ENCODE data around the gene SEC14L3. TPM values are rescaled to one million over a fixed set of nuclear protein-coding genes. Genes with fewer than 3 reads are reported as not detected.

Gene SEC14L3
- total RNA-seq, 1 donor from 2014 or later: not detected

GRCh38 chr22:30436196-30436595 is 35.6 kb downstream of the SEC14L3 start:
- Mint-ChIP-seq H3K27ac (no peak overlapping the region), H3K27me3 (ENCODE audit: low read depth) (peaks cover 4% of the 10 kb centered on the region), H3K4me1 (no peaks in the 10 kb centered on the region), H3K36me3 (no peaks in the 10 kb centered on the region), H3K4me3 (no peak overlapping the region), H3K9me3 (no peaks in the 10 kb centered on the region)
- no peak for DNase-seq (ENCODE audit: low spot score in 2 of 2, unreplicated experiment in 2 of 2)
- no peak for TF ChIP-seq CTCF (IDR thresholded peaks at IDR 0.05; ENCODE audit: unreplicated experiment)

GRCh38 chr22:30435674-30436126 is 36.1 kb downstream of the SEC14L3 start:
- TF ChIP-seq CTCF (IDR thresholded peaks at IDR 0.05; ENCODE audit: unreplicated experiment): no peak
- Mint-ChIP-seq H3K9me3 (no peaks in the 10 kb centered on the region), H3K4me1 (no peaks in the 10 kb centered on the region), H3K27ac (no peak overlapping the region), H3K27me3 (ENCODE audit: low read depth) (no peaks in the 10 kb centered on the region), H3K36me3 (no peaks in the 10 kb centered on the region), H3K4me3 (no peak overlapping the region)
- no peak for DNase-seq (ENCODE audit: low spot score in 2 of 2, unreplicated experiment in 2 of 2)

DNA sequence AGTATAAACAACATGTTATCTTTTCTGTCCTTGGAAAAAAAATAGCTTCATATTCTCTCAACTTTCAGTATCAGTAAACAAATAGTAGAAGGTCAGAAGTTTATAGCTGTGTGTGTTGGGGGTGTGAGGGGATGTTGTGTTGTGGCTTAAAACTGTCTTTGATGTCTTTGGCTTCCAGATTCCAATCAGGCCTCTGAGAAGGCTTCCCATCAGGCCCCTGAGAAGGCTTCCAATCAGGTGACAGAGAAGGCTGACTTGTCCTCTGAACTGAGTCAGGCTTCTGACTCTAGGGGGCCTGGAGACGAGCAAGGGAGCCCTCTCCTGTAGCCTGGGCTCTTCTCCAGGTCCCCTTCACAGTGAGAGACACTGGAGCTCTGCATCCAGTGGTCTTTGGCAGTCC is 37.0 kb downstream of the SEC14L3 start:
- no peak for TF ChIP-seq CTCF (IDR thresholded peaks at IDR 0.05; ENCODE audit: unreplicated experiment)
- no peaks in the 10 kb centered on the region for H3K4me1 Mint-ChIP-seq
- no peak for DNase-seq (ENCODE audit: low spot score in 2 of 2, unreplicated experiment in 2 of 2)
- no peak overlapping the region for H3K4me3 Mint-ChIP-seq
- H3K27me3 Mint-ChIP-seq (ENCODE audit: low read depth): no peaks in the 10 kb centered on the region
- no peak overlapping the region for H3K27ac Mint-ChIP-seq
- no peaks in the 10 kb centered on the region for H3K9me3 Mint-ChIP-seq
- H3K36me3 Mint-ChIP-seq: no peaks in the 10 kb centered on the region

- H3K4me1 Mint-ChIP-seq: no peaks in the 10 kb centered on the region
- no peaks in the 10 kb centered on the region for H3K9me3 Mint-ChIP-seq
- H3K4me3 Mint-ChIP-seq: no peak overlapping the region
- no peak for DNase-seq (ENCODE audit: low spot score in 2 of 2, unreplicated experiment in 2 of 2)
- H3K27me3 Mint-ChIP-seq (ENCODE audit: low read depth): no peaks in the 10 kb centered on the region
- H3K36me3 Mint-ChIP-seq: no peaks in the 10 kb centered on the region
- no peak overlapping the region for H3K27ac Mint-ChIP-seq
- TF ChIP-seq CTCF (IDR thresholded peaks at IDR 0.05; ENCODE audit: unreplicated experiment): no peak
Measured at GRCh38 chr22:30433773-30434172, 38.0 kb downstream of the SEC14L3 start.

- H3K9me3 Mint-ChIP-seq: no peaks in the 10 kb centered on the region
- no peaks in the 10 kb centered on the region for H3K36me3 Mint-ChIP-seq
- H3K4me3 Mint-ChIP-seq: no peak overlapping the region
- no peak overlapping the region for H3K27ac Mint-ChIP-seq
- no peaks in the 10 kb centered on the region for H3K27me3 Mint-ChIP-seq (ENCODE audit: low read depth)
- no peak for TF ChIP-seq CTCF (IDR thresholded peaks at IDR 0.05; ENCODE audit: unreplicated experiment)
- DNase-seq (ENCODE audit: low spot score in 2 of 2, unreplicated experiment in 2 of 2): no peak
- no peaks in the 10 kb centered on the region for H3K4me1 Mint-ChIP-seq
Measured at GRCh38 chr22:30433227-30433626, 38.6 kb downstream of the SEC14L3 start.

- no peak for DNase-seq (ENCODE audit: low spot score in 2 of 2, unreplicated experiment in 2 of 2)
- Mint-ChIP-seq H3K36me3 (no peaks in the 10 kb centered on the region), H3K4me1 (no peaks in the 10 kb centered on the region), H3K27ac (no peak overlapping the region), H3K9me3 (no peaks in the 10 kb centered on the region), H3K27me3 (ENCODE audit: low read depth) (no peaks in the 10 kb centered on the region), H3K4me3 (no peak overlapping the region)
- no peak for TF ChIP-seq CTCF (IDR thresholded peaks at IDR 0.05; ENCODE audit: unreplicated experiment)
Measured at GRCh38 chr22:30432520-30432919, 39.3 kb downstream of the SEC14L3 start.
